Duodenal mucosa (tissue), 2 donors: ENCODE results near the gene DIO2.

Source experiments
- H3K27ac ChIP-seq: one replicate; pipeline ENCODE4 v1.7.0; 2013; ENCODE audit warnings: low read depth, low read length
- H3K27me3 ChIP-seq, 2 donors: one replicate each; pipeline ENCODE4 v1.7.0; 2013; ENCODE audit warnings: low read length in 2 of 2, control low read depth in 1 of 2; ENCODE audit not compliant: insufficient read depth in 2 of 2, control insufficient read depth in 1 of 2
- H3K36me3 ChIP-seq, 2 donors: one replicate each; pipeline ENCODE4 v1.7.0; 2013; ENCODE audit warnings: low read length in 2 of 2, control low read depth in 1 of 2; ENCODE audit not compliant: insufficient read depth in 2 of 2, control insufficient read depth in 1 of 2
- H3K4me1 ChIP-seq, 2 donors: one replicate each; pipeline ENCODE4 v1.7.0; 2013; ENCODE audit warnings: low read length in 2 of 2, control low read depth in 1 of 2; ENCODE audit not compliant: insufficient read depth in 2 of 2, control insufficient read depth in 1 of 2
- H3K4me3 ChIP-seq, 2 donors: one replicate each; pipeline ENCODE4 v1.7.0; 2013; ENCODE audit warnings: low read length in 2 of 2, low read depth in 1 of 2
- H3K9ac ChIP-seq, 2 donors: one replicate each; pipeline ENCODE4 v1.7.0; 2013; ENCODE audit warnings: low read length in 2 of 2, low read depth in 1 of 2
- H3K9me3 ChIP-seq, 2 donors: one replicate each; pipeline ENCODE4 v1.7.0; 2013; ENCODE audit warnings: low read length in 2 of 2, control low read depth in 1 of 2; ENCODE audit not compliant: control insufficient read depth in 1 of 2

The DIO2 gene

DNA sequence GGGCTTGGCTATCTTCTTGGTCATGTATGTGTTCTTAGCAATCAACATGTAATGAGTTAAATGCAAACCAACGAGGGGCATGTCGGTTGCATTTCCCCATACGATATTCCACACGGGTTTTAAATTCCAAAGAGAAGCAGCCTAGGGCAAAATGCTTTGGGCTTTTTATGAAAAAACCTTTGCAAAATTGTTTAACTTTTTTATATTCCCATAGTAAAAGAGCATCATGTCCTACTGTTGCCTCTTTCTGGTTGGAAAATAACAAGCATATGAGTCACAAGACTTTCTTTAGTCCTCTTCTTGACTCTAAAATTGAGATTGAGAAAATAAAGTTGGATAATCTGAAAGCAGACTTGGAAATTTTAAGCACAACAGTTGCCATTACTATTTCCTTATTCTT, 3.8 kb upstream of the DIO2 start:
- H3K27ac ChIP-seq: no peak overlapping the region
- H3K27me3 ChIP-seq: no peaks in the 10 kb centered on the region
- H3K4me3 ChIP-seq: no peak overlapping the region
- no peaks in the 10 kb centered on the region for H3K4me1 ChIP-seq
- H3K9me3 ChIP-seq: no peaks in the 10 kb centered on the region
- no peak overlapping the region for H3K9ac ChIP-seq
- no peaks in the 10 kb centered on the region for H3K36me3 ChIP-seq

GRCh38 chr14:80213602-80214001, 2.3 kb upstream of the DIO2 start:
- H3K9ac ChIP-seq: no peak overlapping the region
- no peaks in the 10 kb centered on the region for H3K27me3 ChIP-seq
- no peak overlapping the region for H3K27ac ChIP-seq
- no peaks in the 10 kb centered on the region for H3K9me3 ChIP-seq
- H3K4me1 ChIP-seq: no peaks in the 10 kb centered on the region
- no peaks in the 10 kb centered on the region for H3K36me3 ChIP-seq
- H3K4me3 ChIP-seq: no peak overlapping the region

DNA sequence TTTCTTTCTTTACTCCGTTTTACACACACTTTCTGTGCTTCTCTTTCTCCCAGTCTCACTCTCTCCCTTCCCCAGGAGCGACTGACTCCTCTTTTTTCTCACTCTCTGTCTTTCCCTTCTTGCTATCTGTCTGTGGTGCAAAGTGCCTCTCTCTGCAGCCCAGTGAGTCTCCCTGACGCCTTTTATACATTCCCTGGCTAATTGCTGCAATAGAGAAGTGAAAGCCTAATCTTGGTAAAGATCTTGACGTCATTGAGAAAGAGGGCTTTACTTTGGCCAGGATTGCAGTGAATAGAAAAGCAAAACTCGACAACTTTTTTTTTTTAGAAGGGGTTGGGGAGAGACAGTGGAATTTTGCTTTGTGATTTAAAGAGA, 706 bp upstream of the DIO2 start:
- Histone ChIP-seq H3K4me1 (no peaks in the 10 kb centered on the region), H3K27me3 (no peaks in the 10 kb centered on the region), H3K4me3 (no peak overlapping the region), H3K9ac (no peak overlapping the region), H3K36me3 (no peaks in the 10 kb centered on the region), H3K27ac (no peak overlapping the region), H3K9me3 (no peaks in the 10 kb centered on the region)

GRCh38 chr14:80208461-80208860, 2.8 kb downstream of the DIO2 start:
- Histone ChIP-seq H3K36me3 (no peaks in the 10 kb centered on the region), H3K4me3 (no peak overlapping the region), H3K4me1 (no peaks in the 10 kb centered on the region), H3K9me3 (no peaks in the 10 kb centered on the region), H3K9ac (no peak overlapping the region), H3K27me3 (no peaks in the 10 kb centered on the region), H3K27ac (no peak overlapping the region)

GRCh38 chr14:80206351-80207080, 4.8 kb downstream of the DIO2 start:
- Histone ChIP-seq H3K9me3 (no peaks in the 10 kb centered on the region), H3K4me1 (no peaks in the 10 kb centered on the region), H3K9ac (no peak overlapping the region), H3K27me3 (no peaks in the 10 kb centered on the region), H3K36me3 (no peaks in the 10 kb centered on the region), H3K4me3 (no peak overlapping the region), H3K27ac (no peak overlapping the region)

DNA sequence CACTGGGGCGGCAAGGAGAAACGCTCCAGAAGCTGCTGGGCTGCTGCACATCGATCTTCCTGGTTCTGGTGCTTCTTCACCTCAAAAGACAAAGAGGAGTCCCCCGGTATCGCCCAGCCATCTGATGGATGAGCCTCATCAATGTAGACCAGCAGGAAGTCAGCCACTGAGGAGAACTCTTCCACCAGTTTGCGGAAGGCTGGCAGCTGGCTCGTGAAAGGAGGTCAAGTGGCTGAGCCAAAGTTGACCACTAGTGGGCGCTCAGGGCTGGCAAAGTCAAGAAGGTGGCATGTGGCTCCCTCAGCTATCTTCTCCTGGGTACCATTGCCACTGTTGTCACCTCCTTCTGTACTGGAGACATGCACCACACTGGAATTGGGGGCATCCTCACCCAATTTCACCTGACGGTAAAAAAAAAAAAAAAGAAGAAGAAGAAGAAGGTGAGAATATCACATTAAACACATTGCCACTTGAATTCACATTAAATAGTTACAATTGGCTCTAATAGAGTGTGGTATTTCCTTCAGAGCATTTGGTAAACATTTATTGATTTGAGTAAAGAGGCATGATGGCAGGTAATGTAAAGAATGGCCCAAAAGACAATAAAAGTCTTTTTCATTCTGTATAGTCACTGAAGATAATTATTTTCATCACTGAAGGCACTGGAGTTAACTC, 8.3 kb downstream of the DIO2 start:
- Histone ChIP-seq H3K9me3 (no peaks in the 10 kb centered on the region), H3K4me3 (no peak overlapping the region), H3K27me3 (no peaks in the 10 kb centered on the region), H3K36me3 (no peaks in the 10 kb centered on the region), H3K27ac (no peak overlapping the region), H3K4me1 (no peaks in the 10 kb centered on the region), H3K9ac (no peak overlapping the region)

- H3K9me3 ChIP-seq: no peaks in the 10 kb centered on the region
Observed at GRCh38 chr14:80200093-80200492, 11.2 kb downstream of the DIO2 start.

GRCh38 chr14:80188571-80188970, 22.7 kb downstream of the DIO2 start:
- Histone ChIP-seq H3K9me3 (no peaks in the 10 kb centered on the region), H3K4me1 (no peaks in the 10 kb centered on the region)

More at GRCh38 chr14:80200093-80200492, 11.2 kb downstream of the DIO2 start:
- H3K9ac ChIP-seq: no peak overlapping the region
- H3K27ac ChIP-seq: no peak overlapping the region
- H3K27me3 ChIP-seq: no peaks in the 10 kb centered on the region
- no peaks in the 10 kb centered on the region for H3K36me3 ChIP-seq
- H3K4me3 ChIP-seq: no peak overlapping the region
- no peaks in the 10 kb centered on the region for H3K4me1 ChIP-seq

GRCh38 chr14:80186301-80186800, 25.0 kb downstream of the DIO2 start:
- Histone ChIP-seq H3K9ac (no peak overlapping the region), H3K27ac (no peak overlapping the region), H3K27me3 (no peaks in the 10 kb centered on the region), H3K9me3 (no peaks in the 10 kb centered on the region), H3K4me3 (no peak overlapping the region), H3K4me1 (no peaks in the 10 kb centered on the region), H3K36me3 (no peaks in the 10 kb centered on the region)

More at GRCh38 chr14:80188571-80188970, 22.7 kb downstream of the DIO2 start:
- no peak overlapping the region for H3K9ac ChIP-seq
- H3K36me3 ChIP-seq: no peaks in the 10 kb centered on the region
- H3K27me3 ChIP-seq: no peaks in the 10 kb centered on the region
- no peak overlapping the region for H3K4me3 ChIP-seq
- no peak overlapping the region for H3K27ac ChIP-seq

GRCh38 chr14:80176893-80177292, 34.4 kb downstream of the DIO2 start:
- H3K27ac ChIP-seq: no peak overlapping the region
- no peaks in the 10 kb centered on the region for H3K4me1 ChIP-seq
- no peaks in the 10 kb centered on the region for H3K9me3 ChIP-seq
- H3K9ac ChIP-seq: no peak overlapping the region
- no peak overlapping the region for H3K4me3 ChIP-seq
- H3K36me3 ChIP-seq: no peaks in the 10 kb centered on the region
- H3K27me3 ChIP-seq: no peaks in the 10 kb centered on the region
